Spleen (tissue), 11 donors: ENCODE measurements around the gene EDN1. TPM values are rescaled to one million over a fixed set of nuclear protein-coding genes. Genes with fewer than 3 reads are reported as not detected.
A peak's percentile ranks its signal among the peaks of the same experiment; 100 is the strongest.

ENCODE experiments used
- DNase-seq: peaks from one replicate; pipeline ENCODE4 v3.0.0-alpha.2; 2020
- H3K27ac ChIP-seq, 8 donors: fragments of 200-600 bp; sonication (generic) in 7 of 8; 1 replicate in 4 of 8; 2 replicates in 4 of 8; pipeline versions ENCODE4 v1.5.0 to v1.8.0; 2016 to 2021; ENCODE audit warnings: inconsistent platforms in 4 of 8, mild to moderate bottlenecking in 4 of 8, moderate library complexity in 1 of 8
- H3K27me3 ChIP-seq, 7 donors: fragments of 200-600 bp; sonication (generic) in 6 of 7; replicated peaks in 1 of 7; 1 replicate in 4 of 7; 2 replicates in 3 of 7; pipeline versions ENCODE4 v1.5.0 to v1.8.0; 2016 to 2021; ENCODE audit warnings: inconsistent platforms in 3 of 7, mild to moderate bottlenecking in 1 of 7
- H3K36me3 ChIP-seq, 6 donors: fragments of 200-600 bp; sonication (generic) in 5 of 6; 1 replicate in 4 of 6; 2 replicates in 2 of 6; pipeline versions ENCODE4 v1.5.0 to v1.8.0; 2016 to 2021; ENCODE audit warnings: inconsistent platforms in 2 of 6
- H3K4me1 ChIP-seq, 6 donors: fragments of 200-600 bp; sonication (generic) in 5 of 6; 1 replicate in 3 of 6; 2 replicates in 3 of 6; pipeline versions ENCODE4 v1.5.0 to v1.8.0; 2016 to 2021; ENCODE audit warnings: inconsistent platforms in 3 of 6
- H3K4me3 ChIP-seq, 8 donors: fragments of 200-600 bp; sonication (generic) in 7 of 8; 1 replicate in 4 of 8; 2 replicates in 4 of 8; pipeline versions ENCODE4 v1.5.0 to v1.8.0; 2016 to 2021; ENCODE audit warnings: inconsistent platforms in 4 of 8, mild to moderate bottlenecking in 4 of 8, moderate library complexity in 2 of 8
- H3K9me3 ChIP-seq, 8 donors: fragments of 200-600 bp; sonication (generic) in 7 of 8; 1 replicate in 4 of 8; 2 replicates in 4 of 8; pipeline versions ENCODE4 v1.5.0 to v1.8.0; 2016 to 2021; ENCODE audit warnings: inconsistent platforms in 4 of 8
- POLR2A ChIP-seq, 3 donors: fragments of 450-650 bp; IDR thresholded peaks; one replicate each; pipeline ENCODE4 v1.5.1; 2017; ENCODE audit warnings: antibody characterized with exemption in 3 of 3, mild to moderate bottlenecking in 1 of 3
- POLR2AphosphoS5 ChIP-seq, 3 donors: sonication (generic); formaldehyde crosslinking; IDR thresholded peaks; one replicate each; pipeline ENCODE4 v1.5.1; 2017; ENCODE audit warnings: antibody characterized with exemption in 3 of 3
- WGBS, 5 donors: extraction: QIAGEN DNeasy Blood & Tissue Kit in 3 of 5; methylation state at CpG; one replicate each; pipeline versions ENCODE4 v1.1.5 to v1.1.7; 2013 to 2018; 5-methylcytosine and 5-hydroxymethylcytosine counted together
- intact Hi-C: fragments of 100-400 bp; cut with DNase I; formaldehyde crosslinking; loops from one replicate; pipeline ENCODE4 v1.15.0; 2023; ENCODE audit warnings: low total_unique reads
- polyA plus RNA-seq, 3 donors: library from polyadenylated mRNA; stranded (reverse); fragments of 200-250 nt; gene quantifications; one replicate each; pipeline ENCODE4 v1.2.1, GENCODE V29; 2013
- total RNA-seq, 7 donors: library from RNA; depleted of rRNA in 3 of 7; stranded (reverse); fragments of >200 nt in 3 of 7; fragmentation: NEBNext Ultra II Directional in 4 of 7; extraction: Animal tissue kit (Norgen Biotek cat#: 25700) in 4 of 7; gene quantifications; one replicate each; pipeline versions ENCODE4 v1.1.0 to v1.2.1, GENCODE V29; 2016 to 2021
- TF ChIP-seq, protein P1 (sequence below), 11 experiments: fragments of 200-600 bp in 7 of 11; fragments of 450-650 bp in 4 of 11; sonication (generic) in 4 of 11; IDR thresholded peaks in 8 of 11; conservative IDR thresholded peaks in 3 of 11; 1 replicate in 7 of 11; 2 replicates in 4 of 11; pipeline versions ENCODE4 v1.4.0 to v1.8.0; 2016 to 2021; ENCODE audit warnings: antibody characterized with exemption in 11 of 11, inconsistent platforms in 4 of 11, mild to moderate bottlenecking in 1 of 11
- donor health status: healthy with polysubstance abuse.
- donor health status: DM: no; HTN: no; CAD: no; lungs with moderate emphysema.
- donor health status: DM: no; HTN: no; CAD: no.
- donor health status: Bipolar disorder and iron deficiency.
- donor health status: healthy.
- donor health status: DM: no; HTN: no; CAD: no.
- donor health status: DM: yes; HTN: yes; CAD: no.

Gene EDN1
- total and polyA plus RNA-seq, 10 donors, result 5.2 to 27.1 (median 13.4) TPM

DNA sequence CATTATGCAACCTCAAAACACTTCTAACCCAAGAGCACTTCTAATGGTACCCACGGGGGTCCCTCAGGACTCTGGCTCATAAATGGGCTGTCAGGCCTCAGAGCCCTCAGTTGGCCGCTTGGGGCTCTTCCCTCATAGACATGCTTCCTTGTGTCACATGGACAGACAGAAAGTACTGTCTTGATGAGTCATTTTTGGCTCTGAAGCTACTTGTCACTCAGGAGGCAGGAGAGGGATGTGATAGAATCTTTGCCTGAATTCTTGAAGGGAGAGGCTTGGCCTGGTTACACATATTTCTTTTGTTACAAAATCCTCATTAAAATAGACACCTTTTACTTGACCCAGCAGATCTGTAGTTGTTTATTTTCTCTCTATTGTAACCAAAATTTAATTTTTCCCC, 15.1 kb upstream of the EDN1 start:
- H3K4me3 ChIP-seq, result no peak overlapping the region
- intact Hi-C loops, result no loop called here
- no peaks in the 10 kb centered on the region for H3K27me3 ChIP-seq
- H3K36me3 ChIP-seq, result no peaks in the 10 kb centered on the region
- WGBS, 5 donors, result 60 to 71% (median 66%) methylated on average over 2 of the region's 2 CpGs
- H3K9me3 ChIP-seq, result peaks cover 0 to 22% (median 14%) of the 10 kb centered on the region in 8 donors
- DNase-seq, result no peak
- H3K4me1 ChIP-seq, result peaks cover 0 to 14% (median 9%) of the 10 kb centered on the region in 6 donors
- no peak for TF ChIP-seq POLR2A (IDR thresholded peaks at IDR 0.05)
- TF ChIP-seq POLR2AphosphoS5 (IDR thresholded peaks at IDR 0.05), result no peak
- TF ChIP-seq, protein P1, sequence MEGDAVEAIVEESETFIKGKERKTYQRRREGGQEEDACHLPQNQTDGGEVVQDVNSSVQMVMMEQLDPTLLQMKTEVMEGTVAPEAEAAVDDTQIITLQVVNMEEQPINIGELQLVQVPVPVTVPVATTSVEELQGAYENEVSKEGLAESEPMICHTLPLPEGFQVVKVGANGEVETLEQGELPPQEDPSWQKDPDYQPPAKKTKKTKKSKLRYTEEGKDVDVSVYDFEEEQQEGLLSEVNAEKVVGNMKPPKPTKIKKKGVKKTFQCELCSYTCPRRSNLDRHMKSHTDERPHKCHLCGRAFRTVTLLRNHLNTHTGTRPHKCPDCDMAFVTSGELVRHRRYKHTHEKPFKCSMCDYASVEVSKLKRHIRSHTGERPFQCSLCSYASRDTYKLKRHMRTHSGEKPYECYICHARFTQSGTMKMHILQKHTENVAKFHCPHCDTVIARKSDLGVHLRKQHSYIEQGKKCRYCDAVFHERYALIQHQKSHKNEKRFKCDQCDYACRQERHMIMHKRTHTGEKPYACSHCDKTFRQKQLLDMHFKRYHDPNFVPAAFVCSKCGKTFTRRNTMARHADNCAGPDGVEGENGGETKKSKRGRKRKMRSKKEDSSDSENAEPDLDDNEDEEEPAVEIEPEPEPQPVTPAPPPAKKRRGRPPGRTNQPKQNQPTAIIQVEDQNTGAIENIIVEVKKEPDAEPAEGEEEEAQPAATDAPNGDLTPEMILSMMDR (IDR thresholded peaks at IDR 0.05 in 8 of 11, conservative IDR thresholded peaks at IDR 0.05 in 3 of 11), result no peak
- H3K27ac ChIP-seq, result no peak overlapping the region

DNA sequence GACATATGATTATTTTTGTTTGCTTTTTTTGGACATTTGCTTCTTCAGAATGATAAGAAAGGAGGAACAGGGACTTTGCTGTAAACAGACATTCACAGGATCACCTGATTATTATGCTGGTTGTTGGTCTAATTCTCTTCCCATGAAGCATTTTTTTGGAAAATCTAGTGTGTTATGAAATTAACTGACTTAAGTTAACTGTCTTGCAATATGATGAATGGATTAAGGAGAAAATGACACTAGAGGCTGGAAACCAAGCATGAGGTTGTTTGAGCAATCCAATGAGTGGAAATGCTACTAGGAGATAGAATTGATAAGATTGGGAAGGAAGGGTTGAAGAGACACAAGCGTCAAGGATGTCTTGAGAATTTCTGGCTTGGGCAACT, 13.2 kb upstream of the EDN1 start:
- no peak for DNase-seq
- H3K27me3 ChIP-seq, result no peaks in the 10 kb centered on the region
- no peak for TF ChIP-seq POLR2AphosphoS5 (IDR thresholded peaks at IDR 0.05)
- TF ChIP-seq, protein P1 (IDR thresholded peaks at IDR 0.05 in 8 of 11, conservative IDR thresholded peaks at IDR 0.05 in 3 of 11), result no peak
- no peaks in the 10 kb centered on the region for H3K36me3 ChIP-seq
- WGBS, 5 donors, result 58 to 78% (median 70%) methylated on average over 1 of the region's 1 CpG
- H3K27ac ChIP-seq, result peak overlapping the region in 5 of 8 donors; percentile 19 to 72 (median 33)
- H3K9me3 ChIP-seq, result peaks cover 0 to 8% (median 4%) of the 10 kb centered on the region in 8 donors
- H3K4me3 ChIP-seq, result no peak overlapping the region
- H3K4me1 ChIP-seq, result peaks cover 0 to 20% (median 10%) of the 10 kb centered on the region in 6 donors
- intact Hi-C loops, result no loop called here

DNA sequence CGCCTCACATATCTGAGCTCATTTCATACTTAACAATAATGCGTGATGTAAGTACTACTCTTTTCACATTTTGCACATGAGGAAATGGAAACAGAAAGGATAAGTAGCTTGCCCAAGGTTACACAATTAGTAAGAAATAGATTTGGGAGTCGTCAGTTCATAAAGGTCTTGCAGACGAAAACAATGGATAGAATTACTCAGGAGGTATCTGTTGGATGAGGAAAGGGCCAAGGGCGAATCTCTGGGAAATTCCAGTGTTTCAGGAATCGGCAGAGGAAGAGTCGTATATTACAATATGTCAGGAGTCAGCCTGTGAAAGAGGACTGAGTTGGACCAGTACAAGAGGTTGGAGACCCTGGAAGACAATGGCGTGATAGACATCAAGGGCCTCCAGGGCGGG, 12.8 kb upstream of the EDN1 start:
- Histone ChIP-seq H3K27ac (peak overlapping the region in 7 of 8 donors; percentile 21 to 72 (median 29)), H3K36me3 (no peaks in the 10 kb centered on the region), H3K4me1 (peaks cover 0 to 20% (median 10%) of the 10 kb centered on the region in 6 donors), H3K27me3 (no peaks in the 10 kb centered on the region), H3K9me3 (peaks cover 0 to 3% (median 0%) of the 10 kb centered on the region in 8 donors), H3K4me3 (no peak overlapping the region)
- 64 to 74% (median 68%) methylated on average over 9 of the region's 9 CpGs for WGBS, 5 donors
- intact Hi-C loops, result no loop called here
- TF ChIP-seq, protein P1 (IDR thresholded peaks at IDR 0.05 in 8 of 11, conservative IDR thresholded peaks at IDR 0.05 in 3 of 11), result no peak
- TF ChIP-seq POLR2A (IDR thresholded peaks at IDR 0.05) (no peak), POLR2AphosphoS5 (IDR thresholded peaks at IDR 0.05) (no peak)
- DNase-seq, result no peak

DNA sequence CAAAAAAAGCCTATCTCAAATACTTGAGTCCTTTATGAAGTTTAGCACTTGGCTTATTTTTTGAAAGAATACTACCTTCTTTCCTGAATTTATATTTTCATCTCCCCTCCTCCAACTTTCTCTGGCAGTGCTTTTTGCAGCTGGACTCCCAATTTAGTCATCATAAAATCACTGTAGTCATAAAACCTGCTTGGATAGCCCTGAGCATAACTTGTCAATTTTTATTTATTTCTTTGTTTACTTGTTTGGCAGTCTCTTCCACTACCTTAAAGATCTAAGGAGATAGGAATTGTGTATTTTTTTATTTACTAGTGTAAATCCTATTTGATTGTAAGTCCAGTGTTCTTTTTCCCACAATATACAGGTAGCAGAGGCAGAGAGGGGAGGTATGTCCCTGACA, 11.2 kb upstream of the EDN1 start:
- H3K36me3 ChIP-seq, result no peaks in the 10 kb centered on the region
- intact Hi-C loops, result no loop called here
- H3K27me3 ChIP-seq, result no peaks in the 10 kb centered on the region
- H3K27ac ChIP-seq, result peak overlapping the region in 4 of 8 donors; percentile 44 to 71 (median 68)
- TF ChIP-seq, protein P1 (IDR thresholded peaks at IDR 0.05 in 8 of 11, conservative IDR thresholded peaks at IDR 0.05 in 3 of 11), result no peak
- no peak for TF ChIP-seq POLR2A (IDR thresholded peaks at IDR 0.05)
- TF ChIP-seq POLR2AphosphoS5 (IDR thresholded peaks at IDR 0.05), result no peak
- H3K9me3 ChIP-seq, result no peaks in the 10 kb centered on the region
- peaks cover 0 to 20% (median 10%) of the 10 kb centered on the region in 6 donors for H3K4me1 ChIP-seq
- DNase-seq, result no peak
- H3K4me3 ChIP-seq, result no peak overlapping the region
